Parietal lobe (tissue), 2 donors: Measurements from ENCODE around the gene KCNE3. TPM values are rescaled to one million over a fixed set of nuclear protein-coding genes. Genes with fewer than 3 reads are reported as not detected.

Source experiments
- small RNA-seq: library from RNA; depleted of rRNA; stranded (forward); fragments of <200 nt; gene quantifications from one replicate; pipeline ENCODE3, GENCODE V24; 2014; ENCODE audit warnings: low replicate concordance
- total RNA-seq: library from RNA; depleted of rRNA; stranded (reverse); fragments of >200 nt; gene quantifications from one replicate; pipeline ENCODE4 v1.2.3, GENCODE V29; 2014

Gene KCNE3, protein sequence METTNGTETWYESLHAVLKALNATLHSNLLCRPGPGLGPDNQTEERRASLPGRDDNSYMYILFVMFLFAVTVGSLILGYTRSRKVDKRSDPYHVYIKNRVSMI
- 0.94 TPM for total RNA-seq

DNA sequence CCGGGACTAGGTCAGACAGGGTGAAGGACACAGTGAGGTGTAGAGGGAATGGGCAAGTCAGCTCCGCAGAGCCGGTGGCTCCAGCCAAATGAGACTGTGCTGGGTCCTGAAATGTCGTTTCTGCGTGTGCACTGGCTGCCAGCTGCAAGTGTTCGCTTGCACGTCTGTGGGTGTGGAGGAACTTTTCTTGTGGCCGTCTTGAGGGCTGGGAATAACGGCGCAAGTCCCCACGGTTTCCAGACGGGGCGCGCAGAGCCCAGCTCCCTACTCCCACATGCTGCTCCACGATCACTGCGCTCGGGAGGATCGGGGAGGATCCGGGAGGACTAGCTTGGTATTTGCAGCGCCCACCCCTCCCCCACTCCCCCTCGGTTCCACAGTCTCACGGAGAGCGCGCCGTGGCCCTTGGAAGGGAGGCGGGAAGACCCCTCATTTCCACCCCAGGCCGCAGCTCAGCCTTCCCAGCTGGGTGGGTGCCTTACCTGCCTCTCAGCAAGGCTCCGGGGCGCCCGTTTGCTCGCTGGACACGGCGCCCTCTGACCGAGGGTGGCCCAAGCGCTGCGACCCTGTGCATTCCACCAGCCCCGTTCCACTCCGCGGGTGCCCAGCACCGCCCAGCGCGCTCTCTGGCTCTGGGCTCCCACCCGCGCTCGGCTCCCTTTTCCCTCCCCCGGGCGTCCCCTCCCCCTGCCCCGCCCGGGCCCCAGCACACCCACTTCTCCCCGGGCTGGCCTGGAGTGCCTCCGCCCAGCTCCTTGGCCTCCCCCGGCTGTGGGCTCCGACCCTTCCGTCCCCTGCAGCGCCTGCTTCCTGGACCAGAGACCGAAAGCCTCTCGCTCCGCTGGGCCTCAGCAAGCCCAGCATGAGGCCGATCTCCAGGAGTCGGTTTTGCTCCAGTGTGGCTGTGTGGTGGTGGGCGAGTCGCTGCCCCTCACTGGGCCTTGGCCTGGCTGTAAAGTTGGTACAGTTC lies at the start of gene KCNE3:
KCNE3 (minus strand) TSS at position 634 of the 970 bp plus-strand sequence. CDS start 9,986 bp downstream, outside the sequence.

DNA sequence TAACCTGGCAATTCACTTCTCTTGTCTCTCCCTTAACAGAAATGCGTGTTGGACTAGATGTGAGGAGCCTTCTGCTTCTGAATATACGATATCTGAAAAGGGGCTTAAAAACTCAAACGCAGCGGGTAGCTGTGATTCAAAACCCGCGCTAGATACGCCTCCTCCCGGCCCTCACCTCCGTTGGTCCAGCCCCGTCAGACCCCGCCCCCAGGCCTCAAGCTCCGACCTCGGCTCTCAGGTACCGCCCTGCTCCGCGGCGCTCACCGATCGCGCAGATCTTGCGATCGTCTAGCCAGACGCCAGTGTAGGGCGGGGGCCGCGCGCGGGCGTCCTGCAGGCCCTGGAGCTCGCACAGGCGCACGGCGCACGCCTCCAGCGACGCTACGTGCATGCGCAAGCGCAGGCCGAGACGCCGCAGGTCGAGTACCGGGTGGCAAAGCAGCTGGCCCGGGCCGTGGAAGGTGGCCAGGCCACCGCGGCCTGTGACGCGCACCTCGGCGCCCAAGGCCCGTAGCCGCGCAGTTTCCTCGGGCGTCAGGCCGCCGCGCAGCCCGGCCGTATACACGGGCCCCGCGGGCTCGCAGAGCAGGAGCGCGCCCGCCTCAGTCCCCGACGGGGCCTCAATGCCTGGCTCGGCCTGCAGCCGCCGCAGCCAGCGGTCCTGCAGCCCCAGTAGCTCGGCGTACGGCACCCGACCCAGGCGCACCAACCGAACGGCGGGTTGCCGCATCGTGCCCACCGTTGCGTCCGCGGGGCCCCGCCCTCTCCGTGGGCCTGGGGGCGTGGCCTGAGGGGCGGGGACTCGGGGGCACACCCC lies 25.8 kb upstream of the KCNE3 start, which contains the start of gene LIPT2:
LIPT2 (minus strand) TSS at position 751 of the 817 bp plus-strand sequence; CDS start at position 730, 21 bp downstream.

Small RNAs within 50 kb of the gene (small RNA-seq; reads per million reads assigned to genes)
- not detected for gene CYCSP27

Other genes starting within 250 kb of the KCNE3 start
- gene P4HA3, start 155.9 kb downstream of the KCNE3 start, total RNA-seq = not detected
- gene PGM2L1, start 69.1 kb downstream of the KCNE3 start, total RNA-seq = 133 TPM
- 1.6 TPM for gene LIPT2, start 26.2 kb upstream of the KCNE3 start, total RNA-seq
- gene POLD3, start 125.0 kb upstream of the KCNE3 start, total RNA-seq = 27.9 TPM